GM19099 (cell line): ENCODE results near the gene SKIL.

Experiments used
- POLR2A ChIP-seq: IDR thresholded peaks from 3 replicates; pipeline ENCODE4 v1.6.1; 2011; ENCODE audit warnings: low read depth; ENCODE audit not compliant: insufficient read length; ENCODE audit errors: extremely low read depth

SKIL gene

GRCh38 chr3:170438836-170439235 lies 81.3 kb downstream of the SKIL start:
- TF ChIP-seq POLR2A = no peak

- no peak for TF ChIP-seq POLR2A
These were observed 82.8 kb downstream of the SKIL start for GRCh38 chr3:170440344-170440743.

GRCh38 chr3:170441412-170441811 lies 83.9 kb downstream of the SKIL start:
- no peak for TF ChIP-seq POLR2A

GRCh38 chr3:170442947-170443346 lies 85.4 kb downstream of the SKIL start:
- TF ChIP-seq POLR2A = no peak

- no peak for TF ChIP-seq POLR2A
These were observed 85.9 kb downstream of the SKIL start for GRCh38 chr3:170443457-170443856.
